Measurements from ENCODE around the gene C1orf53.

- TF ChIP-seq CTCF (conservative IDR thresholded peaks at IDR 0.05; ENCODE audit: low read depth in 2 of 2) (no peak), EZH2 (IDR thresholded peaks at IDR 0.05; ENCODE audit: low read depth, unreplicated experiment) (peak; percentile 100), CREB1 (CRISPR knock-in tag; IDR thresholded peaks at IDR 0.05; ENCODE audit: low read depth) (no peak), POLR2AphosphoS5 (IDR thresholded peaks at IDR 0.05; ENCODE audit: low read depth) (no peak)
These were observed 7.9 kb downstream of the C1orf53 start for GRCh38 chr1:197910120-197910991.
